ENCODE data around the gene ITFG1. TPM values are rescaled to one million over a fixed set of nuclear protein-coding genes. Genes with fewer than 3 reads are reported as not detected.
A peak's percentile ranks its signal among the peaks of the same experiment; 100 is the strongest.

ITFG1 gene
- total RNA-seq, 1 experiment from 2014 or later: 18.0 TPM

- Histone ChIP-seq H3K56ac (ENCODE audit: insufficient read length, low read depth, low read length) (no peak overlapping the region), H4K8ac (replicated peaks; ENCODE audit: insufficient read length, low read depth, low read length) (no peak overlapping the region), H2BK20ac (ENCODE audit: low read depth, low read length, poor library complexity, severe bottlenecking) (no peak overlapping the region), H3K27me3 (ENCODE audit: insufficient read depth, low read length) (no peaks in the 10 kb centered on the region), H2AK5ac (ENCODE audit: insufficient read length, low read length) (no peak overlapping the region), H3K9me3 (ENCODE audit: control insufficient read depth, low read depth, low read length) (no peaks in the 10 kb centered on the region), H3K9ac (ENCODE audit: extremely low read depth, insufficient read length, low read length) (no peak overlapping the region), H2BK15ac (ENCODE audit: low read depth, low read length) (no peak overlapping the region), H3K27ac (ENCODE audit: insufficient read length, low read depth, low read length) (no peak overlapping the region), H3K4me2 (ENCODE audit: insufficient read depth, insufficient read length, low read length) (no peak overlapping the region), H3K79me1 (ENCODE audit: insufficient read depth, low read depth, low read length, poor library complexity, severe bottlenecking) (no peaks in the 10 kb centered on the region), H2BK5ac (ENCODE audit: insufficient read length, low read length) (no peak overlapping the region), H3K4me1 (ENCODE audit: insufficient read depth, low read length) (no peaks in the 10 kb centered on the region), H3K18ac (ENCODE audit: insufficient read length, low read depth, low read length) (no peak overlapping the region), H4K20me1 (ENCODE audit: control insufficient read depth, insufficient read depth, insufficient read length) (no peaks in the 10 kb centered on the region), H2AFZ (ENCODE audit: low read length) (no peak overlapping the region), H4K5ac (ENCODE audit: insufficient read length, low read depth, low read length) (no peak overlapping the region), H3K14ac (ENCODE audit: insufficient read depth, low read length) (no peak overlapping the region), H3K79me2 (ENCODE audit: insufficient read depth, low read length) (no peaks in the 10 kb centered on the region), H4K91ac (ENCODE audit: insufficient read length, low read depth, low read length) (no peak overlapping the region), H2BK120ac (ENCODE audit: low read depth, low read length, poor library complexity, severe bottlenecking) (no peak overlapping the region), H3K23me2 (ENCODE audit: insufficient read length, low read depth, low read length, poor library complexity, severe bottlenecking) (no peaks in the 10 kb centered on the region), H3K23ac (ENCODE audit: insufficient read length, low read depth, low read length) (no peak overlapping the region), H2BK12ac (ENCODE audit: insufficient read length, low read depth, low read length) (no peak overlapping the region), H3K4ac (ENCODE audit: low read depth, low read length) (no peak overlapping the region), H3T11ph (ENCODE audit: low read length) (no peak overlapping the region)
- Mint-ChIP-seq H3K9me3 (peaks cover 0 to 6% of the 10 kb centered on the region in 2 experiments; a peak in 4 of 5 replicates), H3K4me1 (no peaks in the 10 kb centered on the region), H3K4me3 (no peak overlapping the region), H3K36me3 (ENCODE audit: insufficient read depth in 1 of 3, low read depth in 3 of 3) (peaks cover 0 to 10% (median 9%) of the 10 kb centered on the region in 3 experiments; a peak in 6 of 7 replicates), H3K27me3 (ENCODE audit: low read depth) (no peaks in the 10 kb centered on the region), H3K27ac (peak overlapping the region in 1 of 3 experiments; percentile 86; a peak in 1 of 7 replicates)
- no peak for TF ChIP-seq CTCF (conservative IDR thresholded peaks at IDR 0.05)
- no CpG with 5 or more reads among the region's 5 CpGs for WGBS (ENCODE audit: extremely low coverage, insufficient read length, low lambda C conversion rate)
- no peak for DNase-seq
Observed at GRCh38 chr16:47278306-47278970, 182.4 kb downstream of the ITFG1 start.
